ENCODE results near the gene SHISA5. TPM values are rescaled to one million over a fixed set of nuclear protein-coding genes. Genes with fewer than 3 reads are reported as not detected.

Gene SHISA5
- total RNA-seq, 1 experiment from 2014 or later = 174 TPM

GRCh38 chr3:48514431-48515227, 10.7 kb upstream of the SHISA5 start:
- Histone ChIP-seq H3K4me1 (ENCODE audit: insufficient read depth, low read length) (no peaks in the 10 kb centered on the region), H3K23ac (ENCODE audit: insufficient read length, low read depth, low read length) (no peak overlapping the region), H2BK120ac (ENCODE audit: low read depth, low read length, poor library complexity, severe bottlenecking) (no peak overlapping the region), H3K14ac (ENCODE audit: insufficient read depth, low read length) (no peak overlapping the region), H3K9me3 (ENCODE audit: control insufficient read depth, low read depth, low read length) (no peaks in the 10 kb centered on the region), H2AK5ac (ENCODE audit: insufficient read length, low read length) (no peak overlapping the region), H4K91ac (ENCODE audit: insufficient read length, low read depth, low read length) (no peak overlapping the region), H2BK15ac (ENCODE audit: low read depth, low read length) (no peak overlapping the region), H3K79me1 (ENCODE audit: insufficient read depth, low read depth, low read length, poor library complexity, severe bottlenecking) (no peaks in the 10 kb centered on the region), H2BK5ac (ENCODE audit: insufficient read length, low read length) (no peak overlapping the region), H2AFZ (ENCODE audit: low read length) (no peak overlapping the region), H3K27ac (ENCODE audit: insufficient read length, low read depth, low read length) (no peak overlapping the region), H3K4ac (ENCODE audit: low read depth, low read length) (no peak overlapping the region), H2BK12ac (ENCODE audit: insufficient read length, low read depth, low read length) (no peak overlapping the region), H4K5ac (ENCODE audit: insufficient read length, low read depth, low read length) (no peak overlapping the region), H3K18ac (ENCODE audit: insufficient read length, low read depth, low read length) (no peak overlapping the region), H2BK20ac (ENCODE audit: low read depth, low read length, poor library complexity, severe bottlenecking) (no peak overlapping the region), H4K20me1 (ENCODE audit: control insufficient read depth, insufficient read depth, insufficient read length) (no peaks in the 10 kb centered on the region), H3K4me2 (ENCODE audit: insufficient read depth, insufficient read length, low read length) (no peak overlapping the region), H3T11ph (ENCODE audit: low read length) (no peak overlapping the region), H3K56ac (ENCODE audit: insufficient read length, low read depth, low read length) (no peak overlapping the region), H3K79me2 (ENCODE audit: insufficient read depth, low read length) (no peaks in the 10 kb centered on the region), H3K23me2 (ENCODE audit: insufficient read length, low read depth, low read length, poor library complexity, severe bottlenecking) (no peaks in the 10 kb centered on the region), H3K9ac (ENCODE audit: extremely low read depth, insufficient read length, low read length) (no peak overlapping the region), H4K8ac (replicated peaks; ENCODE audit: insufficient read length, low read depth, low read length) (no peak overlapping the region), H3K27me3 (ENCODE audit: insufficient read depth, low read length) (no peaks in the 10 kb centered on the region)
- Mint-ChIP-seq H3K27me3 (ENCODE audit: low read depth) (no peaks in the 10 kb centered on the region), H3K4me1 (peaks cover 2% of the 10 kb centered on the region in 2 experiments; a peak in 3 of 4 replicates), H3K27ac (0 out of 7 replicates have a peak overlapping the region, but pooled peaks of 1 of the 3 experiments have one; percentile 53), H3K9me3 (no peaks in the 10 kb centered on the region), H3K36me3 (ENCODE audit: insufficient read depth in 1 of 3, low read depth in 3 of 3) (peaks cover 3 to 5% (median 3%) of the 10 kb centered on the region in 3 experiments; a peak in 3 of 7 replicates), H3K4me3 (no peak overlapping the region)
- WGBS (ENCODE audit: extremely low coverage, insufficient read length, low lambda C conversion rate) = no CpG with 5 or more reads among the region's 8 CpGs
- no peak for TF ChIP-seq CTCF (conservative IDR thresholded peaks at IDR 0.05)
- DNase-seq = no peak

All from H9 (cell line).